Measurements from ENCODE around the gene ZCCHC4.

The ZCCHC4 gene, protein sequence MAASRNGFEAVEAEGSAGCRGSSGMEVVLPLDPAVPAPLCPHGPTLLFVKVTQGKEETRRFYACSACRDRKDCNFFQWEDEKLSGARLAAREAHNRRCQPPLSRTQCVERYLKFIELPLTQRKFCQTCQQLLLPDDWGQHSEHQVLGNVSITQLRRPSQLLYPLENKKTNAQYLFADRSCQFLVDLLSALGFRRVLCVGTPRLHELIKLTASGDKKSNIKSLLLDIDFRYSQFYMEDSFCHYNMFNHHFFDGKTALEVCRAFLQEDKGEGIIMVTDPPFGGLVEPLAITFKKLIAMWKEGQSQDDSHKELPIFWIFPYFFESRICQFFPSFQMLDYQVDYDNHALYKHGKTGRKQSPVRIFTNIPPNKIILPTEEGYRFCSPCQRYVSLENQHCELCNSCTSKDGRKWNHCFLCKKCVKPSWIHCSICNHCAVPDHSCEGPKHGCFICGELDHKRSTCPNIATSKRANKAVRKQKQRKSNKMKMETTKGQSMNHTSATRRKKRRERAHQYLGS

DNA sequence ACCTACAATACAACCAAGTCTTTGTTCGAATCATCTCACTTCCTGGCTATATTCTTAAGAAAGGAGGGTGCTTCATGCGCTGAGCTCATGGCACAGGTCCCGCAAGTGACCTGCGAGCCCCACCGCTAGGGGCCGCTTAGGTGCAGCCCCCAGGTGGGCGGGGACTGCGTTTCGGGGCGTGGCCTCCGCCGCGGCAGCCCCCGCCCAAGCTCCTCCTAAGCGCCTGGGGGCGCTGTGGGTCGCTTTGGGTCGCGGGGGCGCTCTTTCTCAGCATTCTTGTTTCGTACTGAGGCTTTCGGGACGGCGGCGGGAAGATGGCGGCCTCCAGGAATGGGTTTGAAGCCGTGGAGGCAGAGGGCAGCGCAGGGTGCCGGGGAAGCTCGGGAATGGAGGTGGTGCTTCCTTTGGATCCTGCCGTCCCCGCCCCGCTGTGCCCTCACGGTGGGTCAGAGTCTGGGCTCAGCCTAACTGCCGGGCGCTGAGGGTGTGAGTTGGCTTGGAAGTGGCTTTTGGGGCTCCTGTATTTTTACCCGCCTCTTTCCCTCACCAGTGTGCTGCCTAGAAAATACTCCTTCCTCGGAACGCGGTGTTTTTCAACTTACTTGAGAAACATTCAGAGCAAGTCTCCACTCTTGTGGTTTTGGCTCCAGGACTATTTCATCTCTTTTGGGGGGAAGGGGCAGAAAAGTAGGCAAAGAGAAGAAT lies at the start of gene ZCCHC4:
ZCCHC4 (plus strand) TSS at position 279 of the 705 bp plus-strand sequence; CDS start at position 315, 36 bp downstream.
- TF ChIP-seq EZH2 (IDR thresholded peaks at IDR 0.05; ENCODE audit: borderline replicate concordance, low read depth, low read length, severe bottlenecking) = no peak
- TF ChIP-seq, protein P1, sequence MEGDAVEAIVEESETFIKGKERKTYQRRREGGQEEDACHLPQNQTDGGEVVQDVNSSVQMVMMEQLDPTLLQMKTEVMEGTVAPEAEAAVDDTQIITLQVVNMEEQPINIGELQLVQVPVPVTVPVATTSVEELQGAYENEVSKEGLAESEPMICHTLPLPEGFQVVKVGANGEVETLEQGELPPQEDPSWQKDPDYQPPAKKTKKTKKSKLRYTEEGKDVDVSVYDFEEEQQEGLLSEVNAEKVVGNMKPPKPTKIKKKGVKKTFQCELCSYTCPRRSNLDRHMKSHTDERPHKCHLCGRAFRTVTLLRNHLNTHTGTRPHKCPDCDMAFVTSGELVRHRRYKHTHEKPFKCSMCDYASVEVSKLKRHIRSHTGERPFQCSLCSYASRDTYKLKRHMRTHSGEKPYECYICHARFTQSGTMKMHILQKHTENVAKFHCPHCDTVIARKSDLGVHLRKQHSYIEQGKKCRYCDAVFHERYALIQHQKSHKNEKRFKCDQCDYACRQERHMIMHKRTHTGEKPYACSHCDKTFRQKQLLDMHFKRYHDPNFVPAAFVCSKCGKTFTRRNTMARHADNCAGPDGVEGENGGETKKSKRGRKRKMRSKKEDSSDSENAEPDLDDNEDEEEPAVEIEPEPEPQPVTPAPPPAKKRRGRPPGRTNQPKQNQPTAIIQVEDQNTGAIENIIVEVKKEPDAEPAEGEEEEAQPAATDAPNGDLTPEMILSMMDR (IDR thresholded peaks at IDR 0.05; ENCODE audit: borderline replicate concordance, extremely low read depth, low read length, poor library complexity, severe bottlenecking) = peak; percentile 99
- Histone ChIP-seq H3K79me2 (ENCODE audit: insufficient read depth, low read length) (peaks cover 25% of the 10 kb centered on the region), H3K27me3 (ENCODE audit: insufficient read depth, low read length, poor library complexity) (no peaks in the 10 kb centered on the region), H3K9ac (ENCODE audit: low read depth, low read length) (peak within 1 kb of the TSS; percentile 61), H3K4me3 (ENCODE audit: low read depth in 1 of 2, low read length in 2 of 2) (peak within 1 kb of the TSS; percentile 76 to 86), H4K20me1 (ENCODE audit: insufficient read depth, low read length) (no peaks in the 10 kb centered on the region), H3K4me2 (ENCODE audit: insufficient read depth, low read length) (peak within 1 kb of the TSS; percentile 86), H3K9me3 (ENCODE audit: insufficient read depth, low read length, severe bottlenecking) (no peaks in the 10 kb centered on the region), H2AFZ (ENCODE audit: low read depth, low read length) (peak within 1 kb of the TSS; percentile 83), H3K4me1 (ENCODE audit: insufficient read depth, low read length) (peaks cover 27% of the 10 kb centered on the region), H3K36me3 (ENCODE audit: insufficient read depth, low read length) (peaks cover 7% of the 10 kb centered on the region; the same call in 1 of the 2 replicates), H3K27ac (ENCODE audit: low read length) (peak within 1 kb of the TSS; percentile 73)
- peak; percentile 94 for ATAC-seq (ENCODE audit: insufficient read depth, low read depth)
- DNase-seq = peak; percentile 86

DNA sequence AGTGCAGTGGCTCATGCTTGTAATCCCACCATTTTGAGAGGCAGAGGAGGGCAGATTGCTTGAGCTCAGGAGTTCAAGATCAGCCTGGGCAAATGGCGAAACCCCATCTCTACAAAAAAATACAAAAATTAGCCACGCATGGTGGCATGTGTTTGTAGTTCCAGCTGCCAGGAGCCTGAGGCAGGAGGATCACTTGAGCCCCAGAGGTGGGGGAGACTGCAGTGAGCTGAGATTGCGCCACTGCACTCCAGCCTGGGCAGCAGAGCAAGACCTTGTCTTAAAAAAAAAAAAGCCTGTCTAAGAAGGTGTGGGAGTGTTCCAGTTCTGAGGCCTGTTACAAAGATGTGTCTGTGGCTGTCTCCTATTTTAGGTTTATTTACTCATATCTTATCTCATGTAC lies 40.7 kb upstream of the ZCCHC4 start:
- Histone ChIP-seq H3K4me2 (ENCODE audit: insufficient read depth, low read length) (no peak overlapping the region), H4K20me1 (ENCODE audit: insufficient read depth, low read length) (no peaks in the 10 kb centered on the region), H3K4me3 (ENCODE audit: low read depth in 1 of 2, low read length in 2 of 2) (no peak overlapping the region), H3K9ac (ENCODE audit: low read depth, low read length) (no peak overlapping the region), H3K9me3 (ENCODE audit: insufficient read depth, low read length, severe bottlenecking) (no peaks in the 10 kb centered on the region), H3K27me3 (ENCODE audit: insufficient read depth, low read length, poor library complexity) (no peaks in the 10 kb centered on the region), H3K4me1 (ENCODE audit: insufficient read depth, low read length) (no peaks in the 10 kb centered on the region), H3K27ac (ENCODE audit: low read length) (no peak overlapping the region), H3K36me3 (ENCODE audit: insufficient read depth, low read length) (peaks cover 36% of the 10 kb centered on the region; the same call in 1 of the 2 replicates), H2AFZ (ENCODE audit: low read depth, low read length) (no peak overlapping the region), H3K79me2 (ENCODE audit: insufficient read depth, low read length) (no peaks in the 10 kb centered on the region)
- ATAC-seq (ENCODE audit: insufficient read depth, low read depth) = no peak
- TF ChIP-seq, protein P1 (IDR thresholded peaks at IDR 0.05; ENCODE audit: borderline replicate concordance, extremely low read depth, low read length, poor library complexity, severe bottlenecking) = no peak
- TF ChIP-seq EZH2 (IDR thresholded peaks at IDR 0.05; ENCODE audit: borderline replicate concordance, low read depth, low read length, severe bottlenecking) = no peak
- no peak for DNase-seq

DNA sequence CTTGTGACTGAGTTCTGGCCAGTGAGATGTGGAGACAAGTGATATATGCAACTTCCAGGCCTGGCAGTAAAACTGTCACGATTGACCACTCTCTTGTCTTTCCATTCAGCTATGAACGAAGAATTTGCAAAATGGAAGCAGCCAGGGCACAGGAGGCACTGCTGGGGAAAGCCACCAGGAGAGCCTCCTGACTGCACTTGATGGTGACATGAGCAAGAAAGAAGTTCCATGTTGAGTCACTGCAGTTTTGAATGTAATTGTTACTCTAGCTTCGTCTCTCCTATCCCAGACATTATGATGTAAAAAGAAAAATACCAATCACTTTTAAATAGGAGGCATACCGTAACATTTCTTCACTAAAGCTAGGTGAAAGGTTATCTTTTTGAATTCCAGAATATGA lies 32.4 kb upstream of the ZCCHC4 start:
- Histone ChIP-seq H3K27ac (ENCODE audit: low read length) (no peak overlapping the region), H3K79me2 (ENCODE audit: insufficient read depth, low read length) (no peaks in the 10 kb centered on the region), H3K4me3 (ENCODE audit: low read depth in 1 of 2, low read length in 2 of 2) (no peak overlapping the region), H4K20me1 (ENCODE audit: insufficient read depth, low read length) (no peaks in the 10 kb centered on the region), H3K4me2 (ENCODE audit: insufficient read depth, low read length) (no peak overlapping the region), H3K27me3 (ENCODE audit: insufficient read depth, low read length, poor library complexity) (no peaks in the 10 kb centered on the region), H3K36me3 (ENCODE audit: insufficient read depth, low read length) (peaks cover 12% of the 10 kb centered on the region; the same call in 1 of the 2 replicates), H3K4me1 (ENCODE audit: insufficient read depth, low read length) (no peaks in the 10 kb centered on the region), H3K9ac (ENCODE audit: low read depth, low read length) (no peak overlapping the region), H2AFZ (ENCODE audit: low read depth, low read length) (no peak overlapping the region), H3K9me3 (ENCODE audit: insufficient read depth, low read length, severe bottlenecking) (no peaks in the 10 kb centered on the region)
- ATAC-seq (ENCODE audit: insufficient read depth, low read depth) = no peak
- no peak for TF ChIP-seq EZH2 (IDR thresholded peaks at IDR 0.05; ENCODE audit: borderline replicate concordance, low read depth, low read length, severe bottlenecking)
- TF ChIP-seq, protein P1 (IDR thresholded peaks at IDR 0.05; ENCODE audit: borderline replicate concordance, extremely low read depth, low read length, poor library complexity, severe bottlenecking) = no peak
- DNase-seq = no peak
